ENCODE results near the gene LRRN2. TPM values are rescaled to one million over a fixed set of nuclear protein-coding genes. Genes with fewer than 3 reads are reported as not detected.

LRRN2 gene
- total and polyA plus RNA-seq, 2 of the 8 experiments (the other 6 are each of a cell fraction or from before 2014, with no cell fraction given) = 1.8 to 2.3 TPM

GRCh38 chr1:204583909-204584632, 101.5 kb downstream of the LRRN2 start:
- H3K4ac ChIP-seq (replicated peaks; ENCODE audit: insufficient read length, low read depth, low read length) = no peak overlapping the region
- POLR2A ChIA-PET (ENCODE audit: partially characterized antibody) = no interaction called here
- WGBS, 2 experiments (ENCODE audit: extremely low coverage in 1 of 2, insufficient coverage in 1 of 2, insufficient read length in 1 of 2, insufficient replicate concordance in 2 of 2, low coverage in 1 of 2, low lambda C conversion rate in 2 of 2, missing lambda C conversion rate in 1 of 2) = 90% methylated on average over 4 of the region's 4 CpGs; no CpG with 5 or more reads in 1 of the 2 experiments
- CTCF ChIA-PET (ENCODE audit: partially characterized antibody) = interaction anchor here (0.6 to 1.4 kb wide), 7 partner anchors 9 to 368 kb away, joined by 3 to 4 read pairs (median 3); no protein-coding TSS in a partner anchor
- H2BK120ac ChIP-seq (replicated peaks; ENCODE audit: low read depth, low read length) = no peak overlapping the region
- H2AK5ac ChIP-seq (ENCODE audit: low read depth, low read length) = no peak overlapping the region
- H3K4me2 ChIP-seq (ENCODE audit: insufficient read depth in 1 of 2, low read depth in 2 of 2, low read length in 2 of 2) = no peak overlapping the region
- no peaks in the 10 kb centered on the region for H3K23me2 ChIP-seq (ENCODE audit: low read depth, low read length)
- H3K79me1 ChIP-seq (ENCODE audit: low read depth, low read length) = no peaks in the 10 kb centered on the region
- H3K14ac ChIP-seq (ENCODE audit: insufficient read length) = no peak overlapping the region
- no peak overlapping the region for H2AFZ ChIP-seq (ENCODE audit: low read length)
- H4K20me1 ChIP-seq (replicated peaks in 1 of 2; ENCODE audit: control insufficient read depth in 1 of 2, insufficient read depth in 2 of 2, low read length in 2 of 2) = no peaks in the 10 kb centered on the region
- H4K91ac ChIP-seq (replicated peaks; ENCODE audit: insufficient read length, low read length) = no peak overlapping the region
- H4K5ac ChIP-seq (ENCODE audit: insufficient read length, low read depth, low read length) = no peak overlapping the region
- H2BK12ac ChIP-seq (ENCODE audit: low read depth, low read length) = no peak overlapping the region
- no peak for DNase-seq (ENCODE audit: low read depth in 1 of 2, low spot score in 2 of 2)
- H3K79me2 ChIP-seq (ENCODE audit: control insufficient read depth in 1 of 2, insufficient read depth in 2 of 2, low read length in 2 of 2) = no peaks in the 10 kb centered on the region
- H4K8ac ChIP-seq (ENCODE audit: extremely low read depth, insufficient read depth, low read length) = no peak overlapping the region
- no peaks in the 10 kb centered on the region for H3K9me3 ChIP-seq (ENCODE audit: insufficient read depth in 2 of 2, low read depth in 1 of 2, low read length in 1 of 2)
- peaks cover 0 to 2% (median 0%) of the 10 kb centered on the region in 4 experiments; a peak in 1 of 7 replicates for H3K27me3 ChIP-seq (replicated peaks in 1 of 4; ENCODE audit: control insufficient read depth in 3 of 4, extremely low read depth in 1 of 4, insufficient read depth in 3 of 4, low read length in 3 of 4)
- H3K18ac ChIP-seq (ENCODE audit: extremely low read depth, low read length) = no peak overlapping the region
- H2BK20ac ChIP-seq (ENCODE audit: low read length) = no peak overlapping the region
- no peak overlapping the region for H3K23ac ChIP-seq (ENCODE audit: insufficient read length)
- H3K36me3 ChIP-seq (ENCODE audit: control insufficient read depth in 2 of 4, insufficient read depth in 4 of 4, low read length in 3 of 4) = no peaks in the 10 kb centered on the region
- H3K9ac ChIP-seq (replicated peaks in 1 of 4; ENCODE audit: extremely low read depth in 1 of 4, low read depth in 3 of 4, low read length in 3 of 4) = no peak overlapping the region
- FAIRE-seq = no peak
- no peak overlapping the region for H3K27ac ChIP-seq (ENCODE audit: low read depth, low read length)
- no peak overlapping the region for H2BK5ac ChIP-seq (ENCODE audit: low read depth, low read length)
- peaks cover 6 to 19% (median 14%) of the 10 kb centered on the region in 4 experiments for H3K4me1 ChIP-seq (replicated peaks in 1 of 4; ENCODE audit: control insufficient read depth in 3 of 4, insufficient read depth in 4 of 4, low read length in 3 of 4)
- H3K56ac ChIP-seq (replicated peaks; ENCODE audit: insufficient read length, low read depth, low read length) = no peak overlapping the region
- H3K4me3 ChIP-seq (ENCODE audit: extremely low read depth in 1 of 4, insufficient read depth in 2 of 4, low read depth in 3 of 4, low read length in 4 of 4) = no peak overlapping the region
- H2BK15ac ChIP-seq (ENCODE audit: low read length) = no peak overlapping the region
- TF ChIP-seq CEBPB (IDR thresholded peaks at IDR 0.05; ENCODE audit: low read depth, low read length) (peak; percentile 8; the same call in 1 of the 2 replicates), SIN3A (conservative IDR thresholded peaks at IDR 0.05 in 1 of 2, IDR thresholded peaks at IDR 0.05 in 1 of 2; ENCODE audit: low read depth in 1 of 2, low read length in 2 of 2) (no peak), CBX5 (IDR thresholded peaks at IDR 0.05; ENCODE audit: low read depth, low read length) (no peak)
